ENCODE data around the gene GAN. TPM values are rescaled to one million over a fixed set of nuclear protein-coding genes. Genes with fewer than 3 reads are reported as not detected.

GAN gene
- total RNA-seq, 1 donor from 2014 or later, result 20.9 TPM

- no peak overlapping the region for H3K4me3 ChIP-seq (ENCODE audit: insufficient read depth, low read depth, low read length)
- no peak for FAIRE-seq
- H3K4me2 ChIP-seq (ENCODE audit: low read length), result no peak overlapping the region
- Mint-ChIP-seq H3K9me3 (ENCODE audit: unreplicated experiment) (peaks cover 5% of the 10 kb centered on the region), H3K4me1 (ENCODE audit: low read depth, unreplicated experiment) (no peaks in the 10 kb centered on the region), H3K27me3 (ENCODE audit: low read depth, unreplicated experiment) (peaks cover 9% of the 10 kb centered on the region), H3K36me3 (ENCODE audit: low read depth, unreplicated experiment) (peaks cover 3% of the 10 kb centered on the region), H3K4me3 (ENCODE audit: unreplicated experiment) (no peak overlapping the region), H3K27ac (ENCODE audit: unreplicated experiment) (no peak overlapping the region)
- H3K27me3 ChIP-seq (ENCODE audit: insufficient read depth, low read length), result no peaks in the 10 kb centered on the region
- H3K9ac ChIP-seq (ENCODE audit: low read length), result no peak overlapping the region
- H3K79me2 ChIP-seq (ENCODE audit: insufficient read depth, low read length), result no peaks in the 10 kb centered on the region
- H3K9me3 ChIP-seq (ENCODE audit: insufficient read depth, low read depth, low read length), result no peaks in the 10 kb centered on the region
- no peaks in the 10 kb centered on the region for H3K36me3 ChIP-seq (ENCODE audit: insufficient read depth, low read length)
- no peak overlapping the region for H3K27ac ChIP-seq (ENCODE audit: low read depth, low read length)
- DNase-seq (ENCODE audit: low read depth), result no peak
- no peak overlapping the region for H2AFZ ChIP-seq (ENCODE audit: low read depth, low read length)
- TF ChIP-seq EZH2 (IDR thresholded peaks at IDR 0.05; ENCODE audit: insufficient read depth, low read length), result no peak
- TF ChIP-seq CTCF (IDR thresholded peaks at IDR 0.05; ENCODE audit: insufficient read depth, low read depth, low read length), result no peak
- no peaks in the 10 kb centered on the region for H4K20me1 ChIP-seq (ENCODE audit: insufficient read depth, low read length)
- peaks cover 5% of the 10 kb centered on the region for H3K4me1 ChIP-seq (ENCODE audit: insufficient read depth, low read length)
Measured at GRCh38 chr16:81291117-81291516, 23.6 kb upstream of the GAN start.

- peak; percentile 50 for DNase-seq (ENCODE audit: low read depth)
- Histone ChIP-seq H4K20me1 (ENCODE audit: insufficient read depth, low read length) (no peaks in the 10 kb centered on the region), H3K9ac (ENCODE audit: low read length) (no peak overlapping the region), H3K79me2 (ENCODE audit: insufficient read depth, low read length) (no peaks in the 10 kb centered on the region), H3K36me3 (ENCODE audit: insufficient read depth, low read length) (no peaks in the 10 kb centered on the region), H3K4me3 (ENCODE audit: insufficient read depth, low read depth, low read length) (no peak overlapping the region), H3K4me1 (ENCODE audit: insufficient read depth, low read length) (peaks cover 5% of the 10 kb centered on the region), H3K27ac (ENCODE audit: low read depth, low read length) (no peak overlapping the region), H3K4me2 (ENCODE audit: low read length) (no peak overlapping the region), H3K9me3 (ENCODE audit: insufficient read depth, low read depth, low read length) (no peaks in the 10 kb centered on the region), H2AFZ (ENCODE audit: low read depth, low read length) (no peak overlapping the region), H3K27me3 (ENCODE audit: insufficient read depth, low read length) (no peaks in the 10 kb centered on the region)
- TF ChIP-seq EZH2 (IDR thresholded peaks at IDR 0.05; ENCODE audit: insufficient read depth, low read length), result no peak
- no peak for TF ChIP-seq CTCF (IDR thresholded peaks at IDR 0.05; ENCODE audit: insufficient read depth, low read depth, low read length)
- no peaks in the 10 kb centered on the region for H3K4me1 Mint-ChIP-seq (ENCODE audit: low read depth, unreplicated experiment)
- H3K27me3 Mint-ChIP-seq (ENCODE audit: low read depth, unreplicated experiment), result peaks cover 11% of the 10 kb centered on the region
- no peak for FAIRE-seq
- no peak overlapping the region for H3K27ac Mint-ChIP-seq (ENCODE audit: unreplicated experiment)
- no peak overlapping the region for H3K4me3 Mint-ChIP-seq (ENCODE audit: unreplicated experiment)
- peaks cover 5% of the 10 kb centered on the region for H3K9me3 Mint-ChIP-seq (ENCODE audit: unreplicated experiment)
- peaks cover 3% of the 10 kb centered on the region for H3K36me3 Mint-ChIP-seq (ENCODE audit: low read depth, unreplicated experiment)
Measured at GRCh38 chr16:81292936-81293335, 21.8 kb upstream of the GAN start.

GRCh38 chr16:81293909-81294802, 20.6 kb upstream of the GAN start:
- H3K9me3 ChIP-seq (ENCODE audit: insufficient read depth, low read depth, low read length), result no peaks in the 10 kb centered on the region
- H3K9ac ChIP-seq (ENCODE audit: low read length), result no peak overlapping the region
- H3K36me3 ChIP-seq (ENCODE audit: insufficient read depth, low read length), result no peaks in the 10 kb centered on the region
- no peaks in the 10 kb centered on the region for H3K79me2 ChIP-seq (ENCODE audit: insufficient read depth, low read length)
- no peaks in the 10 kb centered on the region for H4K20me1 ChIP-seq (ENCODE audit: insufficient read depth, low read length)
- FAIRE-seq (no peak), DNase-seq (ENCODE audit: low read depth) (peak; percentile 88)
- H3K4me2 ChIP-seq (ENCODE audit: low read length), result peak overlapping the region; percentile 34
- Mint-ChIP-seq H3K4me3 (ENCODE audit: unreplicated experiment) (no peak overlapping the region), H3K36me3 (ENCODE audit: low read depth, unreplicated experiment) (peaks cover 3% of the 10 kb centered on the region), H3K27ac (ENCODE audit: unreplicated experiment) (no peak overlapping the region), H3K27me3 (ENCODE audit: low read depth, unreplicated experiment) (peaks cover 5% of the 10 kb centered on the region), H3K9me3 (ENCODE audit: unreplicated experiment) (peaks cover 5% of the 10 kb centered on the region), H3K4me1 (ENCODE audit: low read depth, unreplicated experiment) (no peaks in the 10 kb centered on the region)
- H2AFZ ChIP-seq (ENCODE audit: low read depth, low read length), result no peak overlapping the region
- H3K27ac ChIP-seq (ENCODE audit: low read depth, low read length), result peak overlapping the region; percentile 24
- peaks cover 5% of the 10 kb centered on the region for H3K4me1 ChIP-seq (ENCODE audit: insufficient read depth, low read length)
- no peak overlapping the region for H3K4me3 ChIP-seq (ENCODE audit: insufficient read depth, low read depth, low read length)
- TF ChIP-seq CTCF (IDR thresholded peaks at IDR 0.05; ENCODE audit: insufficient read depth, low read depth, low read length) (no peak), EZH2 (IDR thresholded peaks at IDR 0.05; ENCODE audit: insufficient read depth, low read length) (no peak)
- no peaks in the 10 kb centered on the region for H3K27me3 ChIP-seq (ENCODE audit: insufficient read depth, low read length)

All from astrocyte (in vitro differentiated cells and primary cell).